Activated CD4-positive, alpha-beta T cell treated with anti-CD3 and anti-CD28 coated beads, Interleukin-2, amount 10 ng/mL, durations not matched to agents 7 days and 5 days (primary cell): ENCODE measurements around the gene PTPRE. TPM values are rescaled to one million over a fixed set of nuclear protein-coding genes. Genes with fewer than 3 reads are reported as not detected.

Source experiments
- CTCF ChIA-PET: fragments of 350-600 bp; sonication (Branson Sonifier 250); formaldehyde crosslinking; loops from one replicate; lab custom pipeline; 2021; ENCODE audit warnings: antibody characterized with exemption; lab: Charles Lee
- POLR2A ChIA-PET: fragments of 350-600 bp; sonication (Branson Sonifier 250); formaldehyde crosslinking; loops from one replicate; lab custom pipeline; 2021; ENCODE audit warnings: antibody characterized with exemption; lab: Charles Lee
- DNase-seq: peaks from one replicate; pipeline ENCODE4 v3.0.0-alpha.2; 2020
- H3K27ac Mint-ChIP-seq: one replicate; pipeline ENCODE4 v1.8.0; 2021; ENCODE audit warnings: mild to moderate bottlenecking, moderate library complexity, mixed read lengths
- H3K27me3 Mint-ChIP-seq: one replicate; pipeline ENCODE4 v1.8.0; 2021; ENCODE audit warnings: mixed read lengths
- H3K36me3 Mint-ChIP-seq: one replicate; pipeline ENCODE4 v1.8.0; 2021; ENCODE audit warnings: low read depth, mixed read lengths
- H3K4me1 Mint-ChIP-seq: one replicate; pipeline ENCODE4 v1.8.0; 2021; ENCODE audit warnings: mixed read lengths
- H3K4me3 Mint-ChIP-seq: one replicate; pipeline ENCODE4 v1.8.0; 2021; ENCODE audit warnings: mild to moderate bottlenecking, moderate library complexity, mixed read lengths
- H3K9me3 Mint-ChIP-seq: one replicate; pipeline ENCODE4 v1.8.0; 2021; ENCODE audit warnings: mixed read lengths
- total RNA-seq, 2 experiments: library from RNA; stranded (reverse); gene quantifications; one replicate each; pipeline ENCODE4 v1.2.3, GENCODE V29; 2021

Gene PTPRE, protein sequence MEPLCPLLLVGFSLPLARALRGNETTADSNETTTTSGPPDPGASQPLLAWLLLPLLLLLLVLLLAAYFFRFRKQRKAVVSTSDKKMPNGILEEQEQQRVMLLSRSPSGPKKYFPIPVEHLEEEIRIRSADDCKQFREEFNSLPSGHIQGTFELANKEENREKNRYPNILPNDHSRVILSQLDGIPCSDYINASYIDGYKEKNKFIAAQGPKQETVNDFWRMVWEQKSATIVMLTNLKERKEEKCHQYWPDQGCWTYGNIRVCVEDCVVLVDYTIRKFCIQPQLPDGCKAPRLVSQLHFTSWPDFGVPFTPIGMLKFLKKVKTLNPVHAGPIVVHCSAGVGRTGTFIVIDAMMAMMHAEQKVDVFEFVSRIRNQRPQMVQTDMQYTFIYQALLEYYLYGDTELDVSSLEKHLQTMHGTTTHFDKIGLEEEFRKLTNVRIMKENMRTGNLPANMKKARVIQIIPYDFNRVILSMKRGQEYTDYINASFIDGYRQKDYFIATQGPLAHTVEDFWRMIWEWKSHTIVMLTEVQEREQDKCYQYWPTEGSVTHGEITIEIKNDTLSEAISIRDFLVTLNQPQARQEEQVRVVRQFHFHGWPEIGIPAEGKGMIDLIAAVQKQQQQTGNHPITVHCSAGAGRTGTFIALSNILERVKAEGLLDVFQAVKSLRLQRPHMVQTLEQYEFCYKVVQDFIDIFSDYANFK
- total RNA-seq = 10 to 100 TPM; 24.1 to 25.6 TPM

DNA sequence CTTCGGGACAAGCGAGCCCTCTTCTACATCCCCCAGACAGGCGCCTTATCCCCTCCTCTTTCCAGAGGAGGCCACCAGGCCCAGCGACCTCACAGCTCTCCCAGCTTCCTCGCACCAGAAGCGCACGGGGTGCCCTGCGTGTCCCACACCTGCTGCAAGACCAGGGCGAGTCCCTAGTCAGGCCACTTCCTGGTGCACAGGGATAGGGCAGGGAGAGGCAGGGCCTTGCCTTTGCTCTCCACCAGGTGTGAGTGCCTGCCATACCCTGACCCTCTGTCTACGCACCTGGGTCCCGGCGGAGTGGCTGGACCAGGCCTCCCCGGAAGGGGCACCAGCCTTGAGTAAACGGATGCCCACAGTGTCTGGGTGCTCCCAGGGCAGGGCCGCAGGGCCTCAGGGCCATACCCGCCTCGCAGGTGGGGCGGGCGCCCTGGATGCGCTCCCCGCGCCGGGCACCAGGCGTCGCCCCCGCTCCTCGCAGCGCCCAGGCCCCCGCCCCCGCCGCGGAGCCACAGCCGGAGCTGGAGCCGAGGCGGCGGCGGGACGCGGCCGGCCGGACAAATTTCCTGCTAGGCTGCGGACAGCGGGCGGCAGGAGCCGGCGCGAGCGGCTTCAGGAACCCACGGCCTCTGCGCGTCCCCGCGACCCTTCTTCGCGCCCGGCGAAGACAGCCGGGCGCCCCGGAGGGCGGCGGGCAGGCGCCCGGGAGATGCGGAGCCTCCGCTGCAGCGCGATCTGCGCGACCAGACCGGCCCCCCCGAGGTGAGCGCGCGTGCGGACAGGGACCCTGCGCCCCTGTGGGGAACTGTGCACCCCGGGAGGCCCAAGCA, at the start of gene PTPRE:
TSS of gene PTPRE (plus strand) at position 556 of the 830 bp plus-strand sequence. CDS start 133,779 bp downstream, outside the sequence.
- DNase-seq = peak; percentile 56
- H3K27ac Mint-ChIP-seq = no peak within 1 kb of the TSS
- no peak within 1 kb of the TSS for H3K4me3 Mint-ChIP-seq
- peaks cover 33% of the 10 kb centered on the region for H3K27me3 Mint-ChIP-seq
- CTCF ChIA-PET = interaction anchor here (0.6 to 3.6 kb wide), 27 partner anchors 8 to 306 kb away, joined by 3 to 74 read pairs (median 3); no protein-coding TSS in a partner anchor
- no peaks in the 10 kb centered on the region for H3K36me3 Mint-ChIP-seq
- POLR2A ChIA-PET = no interaction called here
- no peaks in the 10 kb centered on the region for H3K4me1 Mint-ChIP-seq
- no peaks in the 10 kb centered on the region for H3K9me3 Mint-ChIP-seq

GRCh38 chr10:127860592-127860991, 46.3 kb upstream of the PTPRE start:
- Mint-ChIP-seq H3K4me3 (no peak overlapping the region), H3K36me3 (no peaks in the 10 kb centered on the region), H3K9me3 (peaks cover 8% of the 10 kb centered on the region), H3K27me3 (no peaks in the 10 kb centered on the region), H3K27ac (no peak overlapping the region), H3K4me1 (no peaks in the 10 kb centered on the region)
- CTCF ChIA-PET = no interaction called here
- no peak for DNase-seq
- POLR2A ChIA-PET = no interaction called here

GRCh38 chr10:127863231-127863825, 43.6 kb upstream of the PTPRE start:
- Mint-ChIP-seq H3K27ac (no peak overlapping the region), H3K27me3 (no peaks in the 10 kb centered on the region), H3K4me1 (no peaks in the 10 kb centered on the region), H3K4me3 (no peak overlapping the region), H3K9me3 (peaks cover 8% of the 10 kb centered on the region), H3K36me3 (no peaks in the 10 kb centered on the region)
- DNase-seq = no peak
- ChIA-PET POLR2A (interaction anchor here (0.6 kb wide), 1 partner anchor 223 kb away, joined by 3 read pairs; no protein-coding TSS in a partner anchor), CTCF (no interaction called here)

GRCh38 chr10:127866276-127867013, 40.5 kb upstream of the PTPRE start:
- Mint-ChIP-seq H3K27me3 (peaks cover 13% of the 10 kb centered on the region), H3K9me3 (peaks cover 8% of the 10 kb centered on the region), H3K4me1 (no peaks in the 10 kb centered on the region), H3K4me3 (no peak overlapping the region), H3K27ac (no peak overlapping the region), H3K36me3 (no peaks in the 10 kb centered on the region)
- no peak for DNase-seq
- CTCF ChIA-PET = no interaction called here
- POLR2A ChIA-PET = no interaction called here

GRCh38 chr10:127867805-127868204, 39.1 kb upstream of the PTPRE start:
- POLR2A ChIA-PET = no interaction called here
- Mint-ChIP-seq H3K36me3 (no peaks in the 10 kb centered on the region), H3K4me1 (peaks cover 1% of the 10 kb centered on the region), H3K27ac (no peak overlapping the region), H3K4me3 (no peak overlapping the region), H3K27me3 (peaks cover 20% of the 10 kb centered on the region), H3K9me3 (peaks cover 8% of the 10 kb centered on the region)
- no peak for DNase-seq
- CTCF ChIA-PET = no interaction called here

- ChIA-PET CTCF (no interaction called here), POLR2A (no interaction called here)
- peaks cover 1% of the 10 kb centered on the region for H3K4me1 Mint-ChIP-seq
- H3K36me3 Mint-ChIP-seq = no peaks in the 10 kb centered on the region
- no peak for DNase-seq
- H3K27me3 Mint-ChIP-seq = peaks cover 20% of the 10 kb centered on the region
- H3K4me3 Mint-ChIP-seq = no peak overlapping the region
- no peak overlapping the region for H3K27ac Mint-ChIP-seq
- peaks cover 3% of the 10 kb centered on the region for H3K9me3 Mint-ChIP-seq
These were observed 37.6 kb upstream of the PTPRE start for GRCh38 chr10:127869329-127869728.

DNA sequence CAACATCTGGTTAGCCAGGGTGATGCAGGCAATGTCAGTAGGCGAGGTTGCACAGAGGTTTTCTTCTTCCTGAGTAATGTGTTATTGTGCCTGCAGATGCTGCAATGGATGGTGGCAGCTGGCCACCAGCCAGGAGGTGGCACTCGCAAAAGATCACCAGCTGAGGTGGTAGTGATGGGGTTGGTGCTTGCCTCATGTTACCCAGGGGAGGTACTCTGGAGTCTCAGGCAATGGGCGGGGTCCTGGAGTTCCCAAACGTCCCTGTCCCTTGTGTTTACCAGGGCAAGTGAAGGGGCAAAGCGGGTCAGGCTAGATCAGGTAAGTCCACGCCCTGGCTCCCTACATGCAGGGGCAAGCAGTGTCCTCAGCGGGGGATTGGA, 35.3 kb upstream of the PTPRE start:
- Mint-ChIP-seq H3K27ac (no peak overlapping the region), H3K27me3 (peaks cover 20% of the 10 kb centered on the region), H3K9me3 (no peaks in the 10 kb centered on the region), H3K36me3 (no peaks in the 10 kb centered on the region), H3K4me3 (no peak overlapping the region), H3K4me1 (peaks cover 1% of the 10 kb centered on the region)
- ChIA-PET CTCF (no interaction called here), POLR2A (no interaction called here)
- no peak for DNase-seq

GRCh38 chr10:127872011-127872761, 34.7 kb upstream of the PTPRE start:
- no peak for DNase-seq
- Mint-ChIP-seq H3K4me3 (no peak overlapping the region), H3K4me1 (peaks cover 4% of the 10 kb centered on the region), H3K27ac (no peak overlapping the region), H3K9me3 (no peaks in the 10 kb centered on the region), H3K27me3 (peaks cover 20% of the 10 kb centered on the region), H3K36me3 (no peaks in the 10 kb centered on the region)
- CTCF ChIA-PET = no interaction called here
- POLR2A ChIA-PET = no interaction called here

DNA sequence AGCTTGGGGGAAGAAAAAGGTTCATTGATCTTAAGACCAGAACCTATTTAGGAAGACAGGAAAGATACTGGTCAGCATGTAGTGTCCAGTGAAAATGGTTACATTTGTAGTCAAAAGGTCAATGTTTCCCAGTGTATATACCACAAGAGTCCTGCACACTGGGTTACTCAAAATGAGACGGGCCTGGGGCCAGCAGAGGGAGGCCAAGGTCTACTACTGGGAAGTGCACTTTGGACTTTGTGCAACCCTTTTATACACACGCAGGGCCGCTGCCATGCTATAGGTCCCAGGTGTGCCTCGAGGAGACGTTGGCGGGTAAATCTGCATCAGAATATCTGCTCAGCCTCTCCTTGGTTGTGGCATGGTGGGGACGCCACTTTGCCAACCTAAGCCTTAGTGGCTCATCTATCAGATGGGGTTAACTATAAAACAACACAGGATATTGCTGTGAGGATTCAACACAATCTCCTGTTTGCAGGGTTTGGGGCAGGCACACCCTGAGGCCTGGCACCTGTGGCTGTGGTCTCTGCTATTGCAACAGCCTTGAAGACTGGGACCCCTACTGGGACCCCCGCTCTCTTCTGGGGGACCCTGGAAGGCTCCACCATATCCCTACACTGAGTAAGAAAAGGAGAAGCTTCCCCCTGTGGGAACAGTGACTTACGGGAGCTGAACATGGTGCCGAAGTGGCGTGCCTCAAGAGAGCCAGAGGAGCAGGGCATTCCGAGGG, 33.9 kb upstream of the PTPRE start:
- no peak overlapping the region for H3K4me3 Mint-ChIP-seq
- no peaks in the 10 kb centered on the region for H3K9me3 Mint-ChIP-seq
- H3K27me3 Mint-ChIP-seq = peaks cover 20% of the 10 kb centered on the region
- CTCF ChIA-PET = no interaction called here
- H3K4me1 Mint-ChIP-seq = peaks cover 9% of the 10 kb centered on the region
- H3K36me3 Mint-ChIP-seq = no peaks in the 10 kb centered on the region
- POLR2A ChIA-PET = no interaction called here
- no peak overlapping the region for H3K27ac Mint-ChIP-seq
- DNase-seq = no peak

GRCh38 chr10:127873901-127874470, 32.9 kb upstream of the PTPRE start:
- Mint-ChIP-seq H3K27ac (no peak overlapping the region), H3K4me1 (peaks cover 13% of the 10 kb centered on the region), H3K36me3 (no peaks in the 10 kb centered on the region), H3K27me3 (peaks cover 17% of the 10 kb centered on the region), H3K9me3 (no peaks in the 10 kb centered on the region), H3K4me3 (no peak overlapping the region)
- ChIA-PET POLR2A (no interaction called here), CTCF (interaction anchor here (0.8 kb wide), 1 partner anchor 198 kb away, joined by 3 read pairs; no protein-coding TSS in a partner anchor)
- DNase-seq = no peak
